Measurements from ENCODE around the gene GSDME.

Gene GSDME

DNA sequence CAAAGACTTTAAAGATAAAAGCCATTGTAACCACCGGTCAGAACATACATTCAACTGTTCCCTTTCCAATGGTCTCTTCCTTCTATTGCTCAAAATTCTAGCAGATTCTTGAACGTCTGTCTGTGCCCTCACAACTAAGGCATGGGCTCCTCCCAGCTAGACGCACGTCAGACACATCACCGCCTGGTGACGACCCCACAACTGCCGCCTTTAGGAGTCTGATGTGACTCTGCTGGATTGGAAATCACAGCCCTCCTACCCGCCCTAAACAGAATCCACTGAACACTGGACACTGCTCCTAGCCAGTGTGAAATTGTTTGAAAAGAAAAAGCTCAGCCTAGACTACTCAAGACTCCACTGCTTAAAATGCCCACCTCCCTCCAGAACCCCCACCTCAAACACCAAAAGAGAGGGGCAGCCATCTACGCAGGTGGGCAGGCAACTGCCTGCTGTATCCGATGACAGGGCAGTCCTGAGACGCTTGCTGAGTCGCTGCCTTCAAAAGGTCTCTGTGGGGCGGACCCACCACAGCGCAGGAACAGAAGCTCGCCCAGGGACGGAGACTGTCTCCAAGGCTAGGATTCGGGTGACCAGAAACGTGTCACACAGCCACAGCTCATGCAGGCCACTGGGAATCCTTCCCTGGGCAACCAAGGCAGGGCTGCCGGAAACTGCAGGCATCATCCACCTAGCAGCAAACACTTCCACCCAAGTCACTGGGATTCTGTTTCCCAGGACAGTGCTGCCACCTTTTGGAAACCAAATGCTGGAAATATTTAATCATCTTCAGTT lies 34.7 kb downstream of the GSDME start:
- FAIRE-seq (no peak), DNase-seq (ENCODE audit: insufficient read length, low spot score) (no peak)
- TF ChIP-seq, protein P1, sequence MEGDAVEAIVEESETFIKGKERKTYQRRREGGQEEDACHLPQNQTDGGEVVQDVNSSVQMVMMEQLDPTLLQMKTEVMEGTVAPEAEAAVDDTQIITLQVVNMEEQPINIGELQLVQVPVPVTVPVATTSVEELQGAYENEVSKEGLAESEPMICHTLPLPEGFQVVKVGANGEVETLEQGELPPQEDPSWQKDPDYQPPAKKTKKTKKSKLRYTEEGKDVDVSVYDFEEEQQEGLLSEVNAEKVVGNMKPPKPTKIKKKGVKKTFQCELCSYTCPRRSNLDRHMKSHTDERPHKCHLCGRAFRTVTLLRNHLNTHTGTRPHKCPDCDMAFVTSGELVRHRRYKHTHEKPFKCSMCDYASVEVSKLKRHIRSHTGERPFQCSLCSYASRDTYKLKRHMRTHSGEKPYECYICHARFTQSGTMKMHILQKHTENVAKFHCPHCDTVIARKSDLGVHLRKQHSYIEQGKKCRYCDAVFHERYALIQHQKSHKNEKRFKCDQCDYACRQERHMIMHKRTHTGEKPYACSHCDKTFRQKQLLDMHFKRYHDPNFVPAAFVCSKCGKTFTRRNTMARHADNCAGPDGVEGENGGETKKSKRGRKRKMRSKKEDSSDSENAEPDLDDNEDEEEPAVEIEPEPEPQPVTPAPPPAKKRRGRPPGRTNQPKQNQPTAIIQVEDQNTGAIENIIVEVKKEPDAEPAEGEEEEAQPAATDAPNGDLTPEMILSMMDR (IDR thresholded peaks at IDR 0.05; ENCODE audit: insufficient read depth, missing control alignments) = peak; percentile 64

- DNase-seq (ENCODE audit: insufficient read length, low spot score) (no peak), FAIRE-seq (no peak)
- TF ChIP-seq, protein P1 (IDR thresholded peaks at IDR 0.05; ENCODE audit: insufficient read depth, missing control alignments) = no peak
Observed at GRCh38 chr7:24721481-24722001, 35.7 kb downstream of the GSDME start.

DNA sequence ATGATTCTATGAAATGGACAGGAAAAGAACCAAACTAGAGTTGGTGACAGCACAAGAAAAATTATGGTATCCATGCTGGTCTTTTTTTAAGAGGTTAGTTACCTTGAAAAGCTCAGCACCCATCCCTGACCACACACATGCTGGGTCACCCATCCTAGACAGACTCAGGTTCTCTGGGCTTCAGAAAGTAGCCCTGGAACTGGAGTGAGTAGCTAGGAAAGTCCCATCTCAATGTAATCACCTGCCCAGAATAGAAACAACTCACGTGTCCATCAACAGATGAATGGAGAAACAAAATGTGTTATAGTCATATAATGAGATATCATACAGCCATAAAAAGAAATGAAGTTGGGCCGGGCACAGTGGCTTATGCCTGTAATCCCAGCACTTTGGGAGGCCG lies 37.0 kb downstream of the GSDME start:
- FAIRE-seq (no peak), DNase-seq (ENCODE audit: insufficient read length, low spot score) (no peak)
- TF ChIP-seq, protein P1 (IDR thresholded peaks at IDR 0.05; ENCODE audit: insufficient read depth, missing control alignments) = no peak

GRCh38 chr7:24718977-24719491 lies 38.2 kb downstream of the GSDME start:
- TF ChIP-seq, protein P1 (IDR thresholded peaks at IDR 0.05; ENCODE audit: insufficient read depth, missing control alignments) = no peak
- no peak for FAIRE-seq
- no peak for DNase-seq (ENCODE audit: insufficient read length, low spot score)

DNA sequence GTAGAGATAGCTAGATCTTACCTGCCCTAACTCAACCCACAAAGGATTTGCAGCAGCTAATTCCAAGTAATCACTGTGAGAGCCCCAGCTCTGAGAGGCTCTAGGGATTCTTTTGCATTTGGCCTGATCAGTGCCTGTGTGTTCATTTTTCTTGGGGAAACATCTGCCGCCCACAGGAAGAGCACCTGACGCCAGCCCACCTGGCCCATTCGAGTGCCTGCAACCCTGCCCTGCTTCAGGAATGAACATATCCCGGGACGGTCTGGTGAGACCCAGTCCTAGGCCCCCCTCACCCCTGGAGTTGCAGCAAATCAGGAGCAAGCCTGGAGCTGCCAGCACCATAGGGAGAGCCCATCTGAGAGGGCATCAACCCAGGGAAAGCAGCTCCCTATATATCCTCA lies 38.8 kb downstream of the GSDME start:
- FAIRE-seq = no peak
- peak; percentile 71 for DNase-seq (ENCODE audit: insufficient read length, low spot score)
- TF ChIP-seq, protein P1 (IDR thresholded peaks at IDR 0.05; ENCODE audit: insufficient read depth, missing control alignments) = no peak

DNA sequence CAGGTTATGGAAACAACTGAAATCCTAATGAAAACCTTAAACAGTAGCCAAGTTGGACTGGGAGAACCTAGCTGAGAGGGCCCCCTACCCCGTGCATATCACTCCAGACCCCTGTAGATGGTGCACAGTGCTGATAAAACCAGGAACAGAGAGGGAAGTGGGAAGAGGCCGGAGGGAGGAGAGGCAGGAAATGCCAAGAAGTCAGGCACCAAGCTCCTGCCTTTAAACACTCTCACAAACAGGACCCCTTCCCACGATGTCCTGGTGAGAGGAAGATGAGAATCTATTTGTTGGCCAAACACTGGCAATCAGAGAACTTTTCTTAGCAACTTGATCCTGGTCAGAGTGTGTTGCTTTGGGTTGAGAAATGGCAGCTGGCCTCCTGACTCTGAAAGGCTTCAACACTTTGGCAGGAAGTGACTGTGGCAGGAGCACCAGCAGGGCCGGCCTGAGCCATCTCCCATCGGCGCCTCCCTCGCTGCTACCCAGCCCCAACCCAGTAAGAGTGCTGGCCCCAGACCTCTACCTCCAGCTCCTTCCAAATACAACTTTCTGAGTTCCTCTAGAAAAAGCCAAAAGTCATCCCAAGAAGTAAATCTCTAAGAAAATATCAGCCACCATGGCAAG lies 39.5 kb downstream of the GSDME start:
- FAIRE-seq = no peak
- DNase-seq (ENCODE audit: insufficient read length, low spot score) = no peak
- TF ChIP-seq, protein P1 (IDR thresholded peaks at IDR 0.05; ENCODE audit: insufficient read depth, missing control alignments) = no peak

Data from D721Med (cell line).